ENCODE results near the gene COX7A2. TPM values are rescaled to one million over a fixed set of nuclear protein-coding genes. Genes with fewer than 3 reads are reported as not detected.

COX7A2 gene
- total RNA-seq, 4 donors from 2014 or later = 94.9 to 246 (median 192) TPM

DNA sequence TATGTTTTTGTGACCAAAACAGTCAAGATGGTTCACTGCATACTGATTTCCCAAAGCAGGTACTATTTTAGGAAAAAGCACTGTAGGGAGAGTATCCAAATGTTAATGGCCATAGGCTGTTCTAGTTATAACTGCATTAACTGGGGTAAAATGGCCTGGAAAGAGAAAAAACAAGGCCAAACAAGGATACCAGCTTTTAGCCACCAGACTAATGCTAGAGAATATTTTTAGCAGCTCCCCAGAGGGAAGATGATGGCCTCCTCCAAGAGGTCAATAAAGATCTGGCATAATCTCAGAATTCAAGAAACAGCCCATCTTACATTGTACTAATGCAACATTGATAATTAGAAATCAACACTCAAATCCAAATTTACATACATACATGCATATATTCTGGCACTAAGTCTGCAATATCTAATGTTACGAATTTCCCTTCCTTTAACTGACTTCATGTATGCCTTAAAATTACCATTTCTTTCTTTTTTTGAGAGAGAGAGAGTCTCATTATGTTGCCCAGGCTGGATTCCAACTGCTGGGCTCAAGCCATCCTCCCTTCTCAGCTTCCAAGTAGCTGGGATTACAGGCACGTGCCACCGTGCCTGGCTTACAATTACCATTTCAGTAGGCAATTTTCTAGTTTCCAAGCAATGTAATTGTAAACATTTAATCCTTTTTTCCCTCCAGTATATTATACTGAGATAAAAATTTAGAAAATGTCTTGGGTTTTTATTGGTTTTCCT lies 9.3 kb downstream of the COX7A2 start:
- no peak overlapping the region for H3K27ac ChIP-seq
- TF ChIP-seq, protein P1, sequence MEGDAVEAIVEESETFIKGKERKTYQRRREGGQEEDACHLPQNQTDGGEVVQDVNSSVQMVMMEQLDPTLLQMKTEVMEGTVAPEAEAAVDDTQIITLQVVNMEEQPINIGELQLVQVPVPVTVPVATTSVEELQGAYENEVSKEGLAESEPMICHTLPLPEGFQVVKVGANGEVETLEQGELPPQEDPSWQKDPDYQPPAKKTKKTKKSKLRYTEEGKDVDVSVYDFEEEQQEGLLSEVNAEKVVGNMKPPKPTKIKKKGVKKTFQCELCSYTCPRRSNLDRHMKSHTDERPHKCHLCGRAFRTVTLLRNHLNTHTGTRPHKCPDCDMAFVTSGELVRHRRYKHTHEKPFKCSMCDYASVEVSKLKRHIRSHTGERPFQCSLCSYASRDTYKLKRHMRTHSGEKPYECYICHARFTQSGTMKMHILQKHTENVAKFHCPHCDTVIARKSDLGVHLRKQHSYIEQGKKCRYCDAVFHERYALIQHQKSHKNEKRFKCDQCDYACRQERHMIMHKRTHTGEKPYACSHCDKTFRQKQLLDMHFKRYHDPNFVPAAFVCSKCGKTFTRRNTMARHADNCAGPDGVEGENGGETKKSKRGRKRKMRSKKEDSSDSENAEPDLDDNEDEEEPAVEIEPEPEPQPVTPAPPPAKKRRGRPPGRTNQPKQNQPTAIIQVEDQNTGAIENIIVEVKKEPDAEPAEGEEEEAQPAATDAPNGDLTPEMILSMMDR (IDR thresholded peaks at IDR 0.05) = no peak
- TF ChIP-seq POLR2A (IDR thresholded peaks at IDR 0.05) = no peak
- H3K27me3 ChIP-seq = no peaks in the 10 kb centered on the region
- H3K4me1 ChIP-seq = no peaks in the 10 kb centered on the region
- no peak overlapping the region for H3K4me3 ChIP-seq
- H3K9me3 ChIP-seq = no peaks in the 10 kb centered on the region
- DNase-seq = no peak
- peaks cover 0 to 30% (median 0%) of the 10 kb centered on the region in 3 donors for H3K36me3 ChIP-seq

DNA sequence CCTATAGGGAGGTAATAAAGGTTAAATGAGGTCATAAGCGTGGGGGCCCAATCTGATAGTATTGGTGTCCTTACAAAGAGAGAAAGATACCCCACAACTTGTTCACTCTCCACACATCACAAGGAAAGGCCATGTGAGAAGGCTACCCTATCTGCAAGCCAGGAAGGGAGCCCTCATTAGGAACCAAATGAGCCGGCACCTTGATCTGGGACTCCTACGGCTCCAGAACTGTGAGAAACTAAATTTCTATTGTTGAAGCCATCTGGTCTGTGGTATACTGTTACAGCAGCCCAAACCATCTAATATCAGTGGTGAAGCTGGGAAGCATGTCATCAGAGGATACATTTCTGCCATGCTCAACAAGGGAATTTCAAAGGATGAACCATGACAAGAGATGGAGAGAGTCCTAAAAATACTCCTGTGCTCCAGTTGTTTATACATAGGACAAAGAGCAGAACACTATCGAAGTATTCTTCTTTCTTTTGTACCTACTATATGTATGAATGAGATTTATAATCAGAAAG lies 10.4 kb downstream of the COX7A2 start:
- TF ChIP-seq, protein P1 (IDR thresholded peaks at IDR 0.05) = no peak
- TF ChIP-seq POLR2A (IDR thresholded peaks at IDR 0.05) = no peak
- no peak overlapping the region for H3K4me3 ChIP-seq
- no peak overlapping the region for H3K27ac ChIP-seq
- DNase-seq = no peak
- no peaks in the 10 kb centered on the region for H3K27me3 ChIP-seq
- H3K4me1 ChIP-seq = no peaks in the 10 kb centered on the region
- H3K36me3 ChIP-seq = peaks cover 0 to 21% (median 0%) of the 10 kb centered on the region in 3 donors
- H3K9me3 ChIP-seq = no peaks in the 10 kb centered on the region

- peak in 1 of 3 donors; percentile 59 for DNase-seq
- Histone ChIP-seq H3K27me3 (no peaks in the 10 kb centered on the region), H3K4me3 (no peak overlapping the region), H3K36me3 (no peaks in the 10 kb centered on the region), H3K4me1 (no peaks in the 10 kb centered on the region), H3K27ac (no peak overlapping the region), H3K9me3 (no peaks in the 10 kb centered on the region)
- TF ChIP-seq, protein P1 (IDR thresholded peaks at IDR 0.05) = peak; percentile 11 to 81 (median 56)
- no peak for TF ChIP-seq POLR2A (IDR thresholded peaks at IDR 0.05)
Measured at GRCh38 chr6:75230484-75231325, 12.9 kb downstream of the COX7A2 start.

GRCh38 chr6:75224303-75224926 lies 19.2 kb downstream of the COX7A2 start:
- H3K4me3 ChIP-seq = no peak overlapping the region
- no peaks in the 10 kb centered on the region for H3K4me1 ChIP-seq
- TF ChIP-seq, protein P1 (IDR thresholded peaks at IDR 0.05) = no peak
- no peak for TF ChIP-seq POLR2A (IDR thresholded peaks at IDR 0.05)
- H3K27me3 ChIP-seq = no peaks in the 10 kb centered on the region
- H3K9me3 ChIP-seq = no peaks in the 10 kb centered on the region
- no peak overlapping the region for H3K27ac ChIP-seq
- DNase-seq = no peak
- no peaks in the 10 kb centered on the region for H3K36me3 ChIP-seq

- Histone ChIP-seq H3K4me3 (no peak overlapping the region), H3K36me3 (no peaks in the 10 kb centered on the region), H3K9me3 (no peaks in the 10 kb centered on the region), H3K27me3 (no peaks in the 10 kb centered on the region), H3K27ac (no peak overlapping the region), H3K4me1 (no peaks in the 10 kb centered on the region)
- TF ChIP-seq, protein P1 (IDR thresholded peaks at IDR 0.05) = no peak
- no peak for TF ChIP-seq POLR2A (IDR thresholded peaks at IDR 0.05)
- DNase-seq = no peak
Measured at GRCh38 chr6:75223428-75223827, 20.2 kb downstream of the COX7A2 start.
